ENCODE measurements around the gene MRPL34. TPM values are rescaled to one million over a fixed set of nuclear protein-coding genes. Genes with fewer than 3 reads are reported as not detected.
"Not testable (repeated sequence)": the region's sequence is repeated elsewhere in the genome, so short reads cannot be mapped to it uniquely, and the experiment has no call there.

The MRPL34 gene
- total RNA-seq, 1 donor from 2014 or later = 91.0 TPM

DNA sequence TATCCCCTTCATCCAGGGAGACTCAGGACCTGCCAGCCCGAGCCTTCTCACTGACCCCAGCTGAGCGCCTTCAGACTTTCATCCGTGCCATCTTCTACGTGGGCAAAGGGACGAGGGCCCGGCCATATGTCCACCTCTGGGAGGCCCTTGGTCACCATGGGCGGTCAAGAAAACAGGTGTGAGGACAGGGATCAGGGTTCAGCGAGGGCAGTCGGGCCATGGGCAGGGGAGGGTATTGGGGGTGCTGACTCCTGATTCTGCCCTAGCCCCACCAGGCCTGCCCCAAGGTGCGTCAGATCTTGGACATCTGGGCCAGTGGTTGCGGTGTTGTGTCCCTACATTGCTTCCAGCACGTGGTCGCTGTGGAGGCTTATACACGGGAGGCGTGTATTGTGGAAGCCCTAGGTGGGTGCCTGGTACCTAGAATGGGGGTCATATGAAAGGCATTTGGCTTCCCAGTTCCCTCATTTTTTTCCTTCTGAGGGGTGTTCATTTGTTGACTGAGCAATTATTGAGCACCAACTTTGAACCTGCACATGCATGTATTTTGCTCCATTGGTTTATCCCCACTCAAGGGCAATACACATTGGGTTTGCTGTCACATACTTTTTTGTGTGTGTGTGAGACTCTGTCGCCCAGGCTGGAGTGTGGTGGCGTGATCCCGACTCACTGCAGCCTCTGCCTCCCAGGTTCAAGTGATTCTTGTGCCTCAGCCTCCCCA lies 20.1 kb upstream of the MRPL34 start:
- DNase-seq (ENCODE audit: extremely low read depth, low read depth, low spot score) = no peak

DNA sequence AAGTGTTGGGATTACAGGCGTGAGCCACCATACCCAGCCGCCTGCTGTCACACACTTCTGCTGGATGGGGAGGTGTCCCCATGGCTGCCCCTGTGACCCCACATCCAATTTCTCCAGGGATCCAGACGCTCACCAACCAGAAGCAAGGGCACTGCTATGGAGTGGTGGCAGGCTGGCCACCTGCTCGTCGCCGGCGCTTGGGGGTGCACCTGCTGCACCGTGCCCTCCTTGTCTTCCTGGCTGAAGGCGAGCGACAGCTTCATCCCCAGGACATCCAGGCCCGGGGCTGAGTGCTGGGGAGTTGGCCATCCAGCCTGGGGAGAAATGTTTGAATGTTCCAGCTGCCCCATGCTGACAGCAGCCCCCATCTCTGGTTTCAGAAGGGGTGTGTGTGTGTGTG lies 19.4 kb upstream of the MRPL34 start:
- no peak for DNase-seq (ENCODE audit: extremely low read depth, low read depth, low spot score)

DNA sequence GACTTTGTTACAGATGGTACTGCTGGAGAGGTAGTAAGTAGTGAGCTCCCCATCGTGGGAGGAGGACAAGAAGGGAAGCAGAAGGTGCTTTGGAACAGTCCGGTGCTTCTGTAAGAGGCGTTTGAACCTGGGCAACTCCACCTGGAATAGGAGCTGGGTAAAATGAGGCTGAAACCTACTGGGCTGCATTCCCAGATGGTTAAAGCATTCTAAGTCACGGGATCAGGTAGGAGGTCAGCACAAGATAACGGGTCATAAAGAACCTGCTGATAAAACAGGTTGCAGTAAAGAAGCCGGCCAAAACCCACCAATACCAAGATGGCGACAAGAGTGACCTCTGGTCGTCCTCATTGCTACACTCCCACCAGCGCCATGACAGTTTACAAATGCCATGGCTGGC lies 18.9 kb upstream of the MRPL34 start:
- DNase-seq (ENCODE audit: extremely low read depth, low read depth, low spot score) = no peak

DNA sequence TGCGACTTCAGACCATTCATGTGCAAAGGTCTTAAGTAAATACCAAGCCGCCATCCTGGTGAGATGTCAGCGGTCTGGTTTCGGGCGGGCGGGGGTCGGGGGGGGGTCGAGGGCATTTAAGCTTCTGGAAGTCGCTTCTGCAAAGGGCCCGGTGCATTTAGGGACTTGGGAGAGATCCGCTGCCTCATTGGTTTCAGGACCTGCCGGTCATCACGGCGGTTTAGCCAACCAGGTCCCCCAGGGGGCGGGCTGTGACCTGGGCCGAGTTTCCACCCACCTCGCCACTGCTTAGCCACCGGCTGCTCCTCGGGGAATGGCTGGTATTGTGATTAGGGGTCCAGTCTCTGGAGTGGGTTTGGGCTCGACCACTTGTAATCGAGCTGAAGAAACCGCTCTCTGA lies 16.2 kb upstream of the MRPL34 start:
- DNase-seq (ENCODE audit: extremely low read depth, low read depth, low spot score) = peak; percentile 77

DNA sequence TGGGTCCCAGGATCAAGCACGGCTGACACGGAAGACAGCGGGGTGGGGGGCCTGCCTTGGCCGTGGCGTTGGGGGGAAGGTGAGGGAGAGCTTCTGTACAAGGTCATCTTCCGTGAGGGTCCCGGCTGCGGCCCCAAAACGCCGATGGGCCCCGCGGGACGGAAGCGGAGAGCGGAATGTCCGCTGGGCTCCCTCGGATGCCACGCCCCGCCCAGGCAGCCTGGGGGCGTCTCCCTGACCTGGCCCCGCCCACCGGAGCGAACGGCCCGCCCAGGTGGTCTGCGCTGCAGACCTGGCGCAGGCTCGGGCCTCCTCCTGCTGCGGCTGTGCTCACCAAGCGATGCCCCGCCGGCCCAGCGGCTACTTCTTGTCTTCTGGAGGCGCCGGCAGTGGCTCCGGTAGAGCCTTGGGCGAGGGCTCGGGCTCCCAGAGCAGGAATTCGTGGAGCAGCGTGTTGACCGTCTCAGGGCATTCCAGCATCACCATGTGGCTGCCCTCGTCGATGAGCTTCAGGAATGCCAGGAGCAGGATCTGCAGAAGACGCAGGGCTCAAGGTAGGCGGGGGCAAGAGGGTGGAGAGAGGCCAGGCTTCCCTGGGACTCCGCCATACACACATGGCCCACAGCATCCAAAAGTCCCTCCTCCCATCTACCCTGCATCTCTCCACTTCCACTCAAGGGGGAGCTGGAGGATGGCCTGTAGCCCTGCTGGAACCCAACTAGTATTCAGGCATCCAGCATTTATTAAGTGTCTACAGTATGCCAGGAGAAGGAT lies 13.2 kb upstream of the MRPL34 start:
- DNase-seq (ENCODE audit: extremely low read depth, low read depth, low spot score) = no peak

DNA sequence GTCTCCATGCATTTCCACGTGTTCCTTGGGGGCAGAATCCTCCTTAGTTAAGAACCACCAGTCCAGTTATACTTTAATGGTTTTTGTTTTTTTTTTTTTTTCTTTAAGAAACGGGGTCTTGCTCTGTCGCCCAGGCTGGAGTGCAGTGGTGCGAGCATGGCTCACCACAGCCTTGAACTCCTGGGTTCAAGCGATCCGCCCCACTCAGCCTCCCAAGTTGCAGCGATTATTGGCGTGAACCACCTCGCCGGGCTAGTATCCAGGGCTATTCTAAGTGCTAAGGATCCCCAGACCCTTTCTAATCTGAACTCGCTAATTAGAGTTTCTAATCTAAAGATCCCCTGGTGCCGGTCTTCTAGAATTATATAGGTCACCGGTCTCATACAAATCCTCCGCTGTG lies 12.1 kb upstream of the MRPL34 start:
- DNase-seq (ENCODE audit: extremely low read depth, low read depth, low spot score) = no peak

DNA sequence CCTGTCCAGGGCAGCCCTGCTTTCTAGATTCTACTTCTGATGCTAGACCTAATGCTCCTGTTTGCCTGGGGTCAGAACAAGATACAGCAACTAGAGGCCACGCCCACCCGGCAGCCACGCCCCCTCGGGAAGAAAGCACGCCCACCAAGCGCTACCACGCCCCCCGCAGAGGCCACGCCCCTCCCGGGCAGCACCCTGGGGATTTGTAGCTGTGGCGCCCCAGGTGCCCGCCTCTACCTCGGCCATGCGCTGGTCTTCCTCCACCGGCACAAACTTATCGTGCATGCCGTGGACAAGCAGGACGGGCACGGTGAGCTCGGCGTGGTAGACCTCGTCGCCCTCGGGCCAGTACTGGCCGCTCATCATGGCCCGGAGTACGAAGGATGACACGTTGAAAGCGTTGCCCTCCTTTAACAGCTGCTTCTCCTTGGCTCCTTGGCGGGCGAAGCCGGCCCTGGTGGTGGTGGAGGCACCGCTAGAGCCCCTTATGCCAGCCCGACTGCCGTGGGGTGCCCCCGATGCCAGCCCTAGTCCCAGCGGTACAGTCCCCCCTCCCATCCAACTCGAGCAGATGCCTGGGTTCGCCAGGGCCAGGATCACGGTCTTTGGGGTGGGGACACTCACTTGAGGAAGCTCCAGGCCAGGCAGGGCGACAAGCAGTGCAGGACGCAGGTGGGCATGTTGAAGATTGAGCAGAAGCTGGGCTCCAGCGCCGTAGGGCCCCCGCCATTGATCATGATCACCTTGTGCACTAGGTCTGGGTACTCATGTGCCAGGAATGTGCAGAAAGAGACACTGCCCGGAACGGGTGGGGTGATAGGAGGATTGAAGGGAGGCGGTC lies 11.4 kb upstream of the MRPL34 start:
- DNase-seq (ENCODE audit: extremely low read depth, low read depth, low spot score) = no peak

DNA sequence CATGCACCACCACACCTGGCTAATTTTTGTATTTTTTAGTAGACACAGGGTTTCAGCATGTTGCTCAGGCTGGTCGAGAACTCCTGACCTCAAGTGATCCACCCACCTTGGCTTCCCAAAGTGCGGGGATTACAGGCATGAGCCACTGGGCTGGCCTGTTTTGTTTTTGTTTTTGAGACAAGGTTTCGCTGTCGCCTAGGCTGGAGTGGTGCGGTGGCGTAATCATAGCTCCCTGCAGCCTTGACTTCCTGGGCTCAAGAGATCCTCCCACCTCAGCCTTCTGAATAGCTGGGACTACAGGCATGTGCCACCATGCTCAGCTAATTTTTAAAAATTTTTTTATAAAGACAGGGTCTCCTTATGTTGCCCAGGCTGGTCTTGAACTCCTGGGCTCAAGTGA lies 10.1 kb upstream of the MRPL34 start:
- not testable (repeated sequence) for DNase-seq (ENCODE audit: extremely low read depth, low read depth, low spot score)

DNA sequence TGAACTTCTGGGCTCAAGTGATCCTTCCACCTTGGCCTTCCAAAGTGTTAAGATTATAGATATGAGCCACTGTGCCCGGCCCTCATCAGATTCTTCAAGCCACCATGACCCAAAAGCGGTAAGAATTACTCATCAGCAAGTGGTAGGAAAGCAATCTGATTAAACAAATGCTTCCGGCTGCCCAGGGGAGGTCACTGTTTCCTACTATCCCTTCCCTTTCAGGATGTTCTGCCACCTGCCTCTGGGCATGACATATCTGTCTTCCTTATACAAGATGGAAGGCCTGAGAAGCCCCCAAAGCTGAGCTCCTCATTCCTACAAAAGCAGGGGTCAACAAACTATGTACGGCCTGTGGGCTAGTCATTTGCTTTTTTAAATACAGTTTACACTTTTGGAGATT lies 9.4 kb upstream of the MRPL34 start:
- DNase-seq (ENCODE audit: extremely low read depth, low read depth, low spot score) = no peak

DNA sequence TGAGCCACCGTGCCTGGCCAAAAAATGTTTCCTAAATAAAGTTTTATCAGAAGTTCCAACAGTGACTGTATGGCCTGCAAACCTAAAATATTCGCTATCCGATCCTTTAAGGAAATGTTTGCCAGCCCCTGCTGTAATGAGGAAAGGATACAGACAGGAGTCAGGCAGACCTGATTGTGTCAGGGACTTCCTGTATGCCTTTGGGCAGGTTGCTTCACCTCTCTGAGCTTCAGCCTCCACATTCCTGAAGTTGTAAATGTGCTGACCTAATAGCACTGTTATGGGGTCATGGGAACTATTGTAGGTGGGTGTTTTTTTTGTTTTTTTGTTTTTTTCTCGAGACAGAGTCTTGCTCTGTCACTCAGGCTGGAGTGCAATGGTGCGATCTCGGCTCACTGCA lies 8.7 kb upstream of the MRPL34 start:
- DNase-seq (ENCODE audit: extremely low read depth, low read depth, low spot score) = no peak

DNA sequence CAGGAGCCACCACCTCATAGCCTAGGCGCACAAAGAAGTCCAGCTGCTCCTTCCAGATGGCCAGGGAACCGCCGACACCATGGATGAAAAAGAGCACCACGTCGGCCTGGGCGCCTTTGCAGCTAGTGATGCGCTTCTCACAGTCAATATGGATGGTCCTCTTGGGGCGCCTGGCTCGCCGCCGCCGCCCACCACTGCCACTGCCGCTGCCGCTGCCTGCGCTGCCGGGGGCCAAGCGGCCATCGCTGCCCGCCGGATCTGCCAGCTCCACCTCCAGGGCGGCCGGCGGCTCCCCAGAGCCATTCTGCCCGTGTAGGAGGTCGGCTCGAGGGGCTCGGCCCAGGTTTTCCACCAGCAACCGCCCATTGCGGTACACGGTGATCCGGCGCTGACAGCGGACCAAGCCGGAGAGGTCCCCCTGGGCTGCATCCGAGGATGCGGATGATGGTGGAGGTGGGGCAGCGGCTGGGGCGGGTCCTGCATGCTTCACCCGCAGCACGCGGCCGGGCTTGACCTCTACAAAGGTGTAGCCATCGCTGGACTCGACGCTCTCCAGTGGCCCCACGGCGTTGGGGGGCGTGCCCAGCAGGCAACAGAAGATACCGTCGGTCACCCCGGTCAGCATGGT lies 4.6 kb upstream of the MRPL34 start:
- DNase-seq (ENCODE audit: extremely low read depth, low read depth, low spot score) = no peak

DNA sequence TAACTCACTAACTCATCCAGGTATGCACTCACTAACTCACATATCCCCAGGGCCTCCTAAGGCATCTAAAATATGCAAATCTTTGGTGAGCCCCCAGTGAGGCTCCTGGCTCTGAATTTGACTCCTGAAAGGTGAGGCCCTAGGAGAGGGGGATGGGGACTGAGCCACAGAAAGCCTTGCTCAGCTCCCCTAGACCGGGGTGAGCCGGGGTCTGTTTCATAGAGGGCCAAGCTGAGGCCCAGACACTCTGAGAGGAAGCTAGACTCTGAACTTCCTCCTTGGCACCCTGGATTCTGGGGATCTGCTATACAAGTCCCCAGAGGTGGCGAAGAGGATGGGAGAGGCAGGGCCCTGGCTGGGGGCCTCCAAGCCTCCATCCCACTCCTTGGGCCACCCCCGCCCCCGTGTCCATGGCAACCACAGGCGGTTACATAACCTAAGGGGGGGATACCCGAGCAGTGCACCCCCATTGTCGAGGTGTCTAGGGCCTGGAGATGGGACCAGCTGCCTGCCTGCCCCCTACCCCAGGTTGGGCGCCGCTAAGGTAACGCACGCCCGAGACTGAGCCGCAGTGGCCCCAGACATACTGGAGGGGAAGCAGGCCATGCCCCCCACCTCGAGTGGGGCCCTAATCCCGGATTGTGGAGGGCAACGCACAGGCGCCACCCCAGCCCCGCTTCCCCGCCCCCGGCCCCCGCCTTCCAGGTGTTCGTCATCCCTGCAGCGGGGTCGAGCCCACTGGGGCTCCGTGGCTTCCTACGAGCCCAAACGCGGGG lies 3.1 kb upstream of the MRPL34 start:
- DNase-seq (ENCODE audit: extremely low read depth, low read depth, low spot score) = no peak

DNA sequence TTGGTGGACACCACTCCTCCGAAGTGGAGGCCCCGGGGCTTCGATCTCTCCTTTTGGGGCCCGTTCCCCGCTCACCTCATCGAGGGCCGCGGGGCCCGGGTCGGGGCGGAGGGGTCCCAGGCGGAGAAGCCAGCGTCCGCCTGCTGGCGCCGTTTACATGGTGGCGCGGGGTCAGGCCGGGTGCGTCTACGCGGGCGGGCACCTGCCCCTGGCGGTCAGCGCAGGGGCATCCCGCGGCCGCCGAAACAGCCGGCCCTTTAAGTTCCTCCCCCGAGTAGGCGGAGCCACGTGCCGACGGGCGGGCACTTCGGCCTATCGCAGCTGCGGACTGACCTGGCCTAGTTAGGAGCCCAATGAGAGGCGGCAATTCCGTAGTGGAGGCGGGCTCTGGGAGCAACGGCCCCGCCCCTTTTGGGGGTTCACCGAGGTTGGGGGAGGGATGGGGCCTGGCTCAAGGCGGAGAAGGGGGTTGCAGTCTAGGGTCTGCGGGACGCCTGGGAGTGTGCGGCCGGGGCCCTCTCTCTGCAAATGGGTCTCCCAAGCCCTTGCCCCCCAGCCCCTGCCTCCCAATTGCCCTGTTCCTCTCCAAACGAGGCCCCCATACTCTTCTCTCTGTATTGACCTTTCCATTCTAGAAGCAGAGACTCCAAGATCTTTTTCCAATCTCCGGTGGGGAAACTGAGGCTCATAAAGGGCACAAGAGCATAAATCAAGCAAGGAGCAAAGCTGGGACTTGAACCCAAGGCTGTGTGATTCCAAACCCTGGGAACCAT lies 2.3 kb upstream of the MRPL34 start, which contains the start of gene ABHD8:
TSS of gene ABHD8 (minus strand) at position 259 of the 773 bp plus-strand sequence. CDS start 1,809 bp downstream, outside the sequence.
- DNase-seq (ENCODE audit: extremely low read depth, low read depth, low spot score) = peak; percentile 68

DNA sequence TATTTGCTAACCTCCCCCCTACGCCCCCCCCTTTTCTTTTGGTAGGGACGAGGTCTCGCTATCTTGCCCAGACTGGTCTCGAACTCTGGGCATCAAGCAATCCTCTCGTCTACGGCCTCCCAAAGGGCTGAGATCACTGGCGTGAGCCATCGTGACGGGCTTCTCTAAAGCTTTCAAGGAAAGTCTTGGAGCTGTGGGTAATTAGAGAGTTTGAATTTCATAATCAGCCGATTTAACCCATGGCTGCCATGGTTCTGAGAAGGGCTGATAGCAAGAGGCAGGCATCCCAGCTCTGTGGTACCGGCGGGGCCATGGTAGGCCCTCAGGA lies 1.8 kb upstream of the MRPL34 start:
- no peak for DNase-seq (ENCODE audit: extremely low read depth, low read depth, low spot score)

DNA sequence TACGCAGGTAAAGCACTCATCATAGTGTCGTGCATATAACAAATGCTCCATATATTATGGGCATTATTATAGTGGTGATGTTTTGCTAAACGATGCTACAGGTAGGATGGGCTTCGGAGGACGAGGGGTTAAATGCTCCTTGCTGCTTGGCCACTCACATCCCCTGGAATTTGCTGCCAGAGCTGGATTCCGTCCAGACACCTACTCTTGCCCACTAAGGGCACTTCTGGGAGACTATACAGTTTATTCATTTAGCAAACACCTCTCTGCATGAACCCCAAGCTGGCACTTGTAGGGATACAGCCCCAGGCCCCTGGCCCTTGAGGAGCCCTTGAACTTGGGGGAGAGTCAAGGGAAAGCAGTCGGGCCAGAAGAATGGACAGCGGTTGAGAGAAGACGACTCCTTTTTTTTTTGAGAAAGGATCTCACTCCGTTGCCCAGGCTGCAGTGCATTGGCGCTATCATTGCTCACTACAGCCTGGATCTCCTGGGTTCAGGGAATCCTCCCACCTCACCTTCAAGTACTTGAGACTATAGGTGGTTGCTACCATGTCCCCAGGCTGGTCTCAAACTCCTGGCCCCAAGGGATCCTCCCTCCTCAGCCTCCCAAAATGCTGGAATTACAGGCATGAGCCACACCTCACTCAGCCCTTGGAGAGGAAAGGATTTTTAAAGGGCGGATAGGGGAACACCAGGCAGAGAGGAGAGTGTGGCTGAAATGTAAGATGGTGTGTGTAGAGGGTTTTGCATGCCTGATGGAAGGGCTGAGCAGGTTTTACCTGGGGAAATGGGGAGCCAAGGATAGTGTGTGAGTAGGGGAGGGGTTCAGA lies 1.1 kb upstream of the MRPL34 start:
- DNase-seq (ENCODE audit: extremely low read depth, low read depth, low spot score) = no peak

DNA sequence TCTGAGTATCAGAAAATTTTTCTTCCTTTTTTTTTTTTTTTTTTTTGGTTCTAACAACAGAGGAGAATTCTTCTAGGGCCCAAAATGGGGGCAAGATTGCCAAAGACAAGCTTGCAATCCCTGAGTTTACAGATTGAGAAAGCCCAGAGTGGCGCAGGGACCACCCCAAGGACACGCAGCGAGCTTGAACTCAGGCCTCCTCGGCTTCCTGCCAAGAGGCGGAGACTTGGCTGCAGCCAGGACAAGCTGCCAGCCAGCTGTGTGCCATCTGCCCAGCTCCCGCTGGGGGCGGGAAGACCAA lies 506 bp upstream of the MRPL34 start:
- DNase-seq (ENCODE audit: extremely low read depth, low read depth, low spot score) = no peak

DNA sequence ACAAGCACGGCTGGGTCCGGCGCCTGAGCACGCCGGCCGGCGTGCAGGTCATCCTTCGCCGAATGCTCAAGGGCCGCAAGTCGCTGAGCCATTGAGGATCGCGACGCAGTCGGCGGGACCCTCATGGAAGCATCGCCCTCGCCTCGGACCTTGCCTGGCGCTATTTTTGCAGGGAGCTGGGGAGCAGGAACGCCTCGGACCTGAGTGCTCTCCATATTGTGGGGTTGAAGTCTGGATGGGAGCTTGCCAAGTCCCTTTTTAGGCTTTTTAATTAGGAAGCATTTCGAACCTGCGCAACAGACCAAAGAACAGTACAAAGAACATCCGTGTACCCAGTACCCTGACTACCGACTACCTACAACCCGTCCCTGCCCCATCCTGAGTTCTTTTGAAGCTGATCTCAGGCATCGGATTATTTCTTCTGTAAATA lies 628 bp downstream of the MRPL34 start:
- DNase-seq (ENCODE audit: extremely low read depth, low read depth, low spot score) = no peak

DNA sequence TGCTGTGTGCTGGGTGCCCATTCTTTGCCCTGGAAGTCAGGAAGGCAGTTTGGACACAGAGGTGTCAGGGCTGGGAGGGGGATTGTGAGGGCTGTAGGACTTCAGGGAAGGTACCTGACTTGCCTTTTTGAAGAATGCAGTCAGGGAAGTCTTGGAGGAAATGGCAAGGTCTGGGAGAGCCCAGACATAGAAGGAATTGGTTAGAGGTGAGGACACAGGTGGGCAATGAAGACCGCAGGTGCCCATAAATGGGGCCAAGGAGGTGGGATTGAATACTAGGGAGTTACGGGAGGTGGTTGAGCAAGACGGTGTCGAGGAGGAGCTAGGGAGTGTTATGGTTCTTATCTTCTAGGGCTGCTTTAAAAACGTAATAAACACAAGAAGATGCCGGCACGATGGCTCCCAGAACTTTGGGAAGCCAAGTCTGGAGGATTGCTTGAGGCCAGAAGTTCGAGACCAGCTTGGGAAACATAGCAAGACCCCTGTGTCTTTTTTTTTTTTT lies 2.3 kb downstream of the MRPL34 start:
- no peak for DNase-seq (ENCODE audit: extremely low read depth, low read depth, low spot score)
